Lung (tissue), 12 donors: ENCODE results near the gene IGF2. TPM values are rescaled to one million over a fixed set of nuclear protein-coding genes. Genes with fewer than 3 reads are reported as not detected.

Experiments used
- ATAC-seq: fragments of 200-7000 bp; cut with Tn5 transposase; one replicate; pipeline ENCODE4 v1.9.1; 2020; ENCODE audit warnings: moderate number of reproducible peaks; ENCODE audit not compliant: insufficient read depth, low FRiP score
- DNase-seq, 3 donors: peaks; one replicate each; pipeline ENCODE4 v3.0.0-alpha.2; 2013 to 2017
- H3K27ac ChIP-seq, 2 donors: one replicate each; pipeline ENCODE4 v1.5.1; 2013; ENCODE audit warnings: mild to moderate bottlenecking in 2 of 2, moderate library complexity in 2 of 2, control low read depth in 1 of 2, inconsistent platforms in 1 of 2, low read depth in 1 of 2, low read length in 1 of 2
- H3K27me3 ChIP-seq, 3 donors: one replicate each; pipeline ENCODE4 v1.5.1; 2013; ENCODE audit warnings: low read length in 2 of 3; ENCODE audit not compliant: control insufficient read depth in 3 of 3, insufficient read depth in 3 of 3
- H3K36me3 ChIP-seq, 4 donors: one replicate each; pipeline ENCODE4 v1.5.1; 2013; ENCODE audit warnings: low read length in 4 of 4, mild to moderate bottlenecking in 1 of 4, moderate library complexity in 1 of 4; ENCODE audit not compliant: control insufficient read depth in 4 of 4, insufficient read depth in 4 of 4
- H3K4me1 ChIP-seq, 5 donors: one replicate each; pipeline ENCODE4 v1.5.1; 2013; ENCODE audit warnings: low read length in 5 of 5, mild to moderate bottlenecking in 2 of 5, moderate library complexity in 1 of 5; ENCODE audit not compliant: control insufficient read depth in 5 of 5, insufficient read depth in 5 of 5
- H3K4me3 ChIP-seq: one replicate; pipeline ENCODE4 v1.5.1; 2013; ENCODE audit warnings: mild to moderate bottlenecking, control low read depth, moderate library complexity
- H3K9ac ChIP-seq, 2 donors: one replicate each; pipeline ENCODE4 v1.5.1; 2013; ENCODE audit warnings: low read length in 2 of 2, control low read depth in 1 of 2; ENCODE audit not compliant: insufficient read depth in 1 of 2
- H3K9me3 ChIP-seq, 4 donors: one replicate each; pipeline ENCODE4 v1.5.1; 2013; ENCODE audit warnings: low read length in 3 of 4, mild to moderate bottlenecking in 1 of 4, moderate library complexity in 1 of 4; ENCODE audit not compliant: control insufficient read depth in 4 of 4, insufficient read depth in 3 of 4
- CTCF ChIP-seq: IDR thresholded peaks from 2 replicates; pipeline ENCODE4 v1.5.1; 2012; ENCODE audit warnings: mild to moderate bottlenecking; ENCODE audit errors: control extremely low read depth, extremely low read depth
- WGBS, 2 donors: extraction: QIAGEN DNeasy Blood & Tissue Kit; methylation state at CpG; one replicate each; pipeline ENCODE4 v1.1.7; 2013; 5-methylcytosine and 5-hydroxymethylcytosine counted together
- polyA plus RNA-seq, 2 donors: library from polyadenylated mRNA; stranded (reverse); fragments of 200-250 nt; gene quantifications; one replicate each; pipeline ENCODE4 v1.2.1, GENCODE V29; 2013
- total RNA-seq, 2 donors: library from RNA; depleted of rRNA in 1 of 2; stranded (reverse); fragments of >200 nt in 1 of 2; gene quantifications; one replicate each; pipeline ENCODE4 v1.2.1, GENCODE V29; 2014 to 2021
- donor health status: control.
- donor health status: control.
- donor health status: Bipolar disorder and iron deficiency.
- donor health status: healthy.
- donor health status: DM: yes; HTN: yes; CAD: no.

Gene IGF2
- total and polyA plus RNA-seq, 4 donors = 2.9 to 87.7 (median 15.6) TPM

DNA sequence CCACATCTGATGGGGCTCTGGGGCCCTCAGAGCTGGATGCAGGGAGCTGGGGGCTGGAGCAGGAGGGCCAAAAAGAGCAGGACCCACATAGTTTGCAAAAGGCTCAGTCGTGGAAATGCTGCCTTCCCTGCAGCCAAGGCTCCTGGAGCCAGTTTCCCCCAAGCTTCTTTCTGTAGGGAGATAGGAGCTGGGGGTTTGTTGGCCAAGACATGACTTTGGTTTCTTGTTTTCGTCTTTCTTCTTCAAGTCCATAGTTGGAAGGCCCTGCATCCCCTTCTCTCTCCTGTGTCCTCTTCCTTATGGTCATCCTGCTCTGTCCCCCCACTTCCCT is 36.3 kb downstream of the IGF2 start:
- ATAC-seq = no peak
- no peak overlapping the region for H3K9ac ChIP-seq
- H3K27me3 ChIP-seq = peaks cover 0 to 5% (median 0%) of the 10 kb centered on the region in 3 donors
- WGBS, 2 donors = 58 to 80% methylated on average over 2 of the region's 2 CpGs
- peak overlapping the region; percentile 42 to 55 for H3K27ac ChIP-seq
- no peaks in the 10 kb centered on the region for H3K9me3 ChIP-seq
- DNase-seq = peak in 1 of 3 donors; percentile 3
- H3K4me3 ChIP-seq = no peak overlapping the region
- H3K4me1 ChIP-seq = peaks cover 0 to 27% (median 5%) of the 10 kb centered on the region in 5 donors
- TF ChIP-seq CTCF = no peak
- no peaks in the 10 kb centered on the region for H3K36me3 ChIP-seq

- Histone ChIP-seq H3K27ac (peak overlapping the region; percentile 16 to 18), H3K27me3 (peaks cover 0 to 5% (median 0%) of the 10 kb centered on the region in 3 donors), H3K4me3 (no peak overlapping the region), H3K4me1 (peaks cover under 1 to 27% (median 10%) of the 10 kb centered on the region in 5 donors), H3K9me3 (no peaks in the 10 kb centered on the region), H3K9ac (no peak overlapping the region), H3K36me3 (no peaks in the 10 kb centered on the region)
- WGBS, 2 donors = 53 to 68% methylated on average over 8 of the region's 8 CpGs
- DNase-seq (peak in 1 of 3 donors; percentile 18), ATAC-seq (no peak)
- TF ChIP-seq CTCF = no peak
Measured at GRCh38 chr11:2102132-2102882, 36.9 kb downstream of the IGF2 start.

DNA sequence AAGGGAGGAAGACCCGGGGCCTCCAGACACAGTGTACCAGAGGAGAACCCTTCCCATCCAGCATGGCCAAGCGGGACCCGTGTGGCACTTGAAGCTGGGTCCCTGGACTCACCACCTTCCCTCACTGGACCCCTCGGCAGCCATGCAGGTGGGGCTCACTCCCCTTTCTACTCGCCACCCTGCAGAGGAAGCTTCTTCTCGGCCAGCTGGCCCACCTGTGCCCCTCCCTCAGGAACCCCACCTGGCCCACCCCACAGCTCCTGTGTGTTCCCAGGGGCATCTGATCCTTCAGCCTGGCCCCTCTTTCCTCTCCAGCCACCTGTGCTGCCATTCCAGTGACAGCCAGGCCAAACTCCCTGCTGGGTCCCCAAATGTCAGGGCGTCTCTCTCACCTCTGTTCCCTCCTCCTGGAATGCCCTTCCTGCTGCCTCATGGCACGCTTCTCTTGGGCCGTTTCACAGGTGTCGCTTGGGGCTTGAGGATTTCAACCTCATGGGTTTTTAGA is 38.0 kb downstream of the IGF2 start:
- H3K27me3 ChIP-seq = no peaks in the 10 kb centered on the region
- TF ChIP-seq CTCF = no peak
- H3K4me1 ChIP-seq = peaks cover 3 to 32% (median 19%) of the 10 kb centered on the region in 5 donors
- WGBS, 2 donors = 93 to 97% methylated on average over 9 to 10 of the region's 10 CpGs
- H3K4me3 ChIP-seq = no peak overlapping the region
- H3K9ac ChIP-seq = no peak overlapping the region
- no peaks in the 10 kb centered on the region for H3K9me3 ChIP-seq
- no peak for DNase-seq
- ATAC-seq = no peak
- no peaks in the 10 kb centered on the region for H3K36me3 ChIP-seq
- H3K27ac ChIP-seq = no peak overlapping the region
